KMS-11 (cell line): ENCODE data around the gene LUC7L.
"Not testable (repeated sequence)": the region's sequence is repeated elsewhere in the genome, so short reads cannot be mapped to it uniquely, and the experiment has no call there.

Experiments
- H2AFZ ChIP-seq: fragments of 200-600 bp; sonication (generic); 2 replicates; pipeline ENCODE4 v1.6.1; 2016; ENCODE audit warnings: antibody characterized with exemption, mixed run types, low read depth
- H3K27ac ChIP-seq: fragments of 200-600 bp; sonication (generic); 2 replicates; pipeline ENCODE4 v1.6.1; 2016; ENCODE audit warnings: mild to moderate bottlenecking, mixed run types
- H3K27me3 ChIP-seq: fragments of 200-600 bp; sonication (generic); 2 replicates; pipeline ENCODE4 v1.6.1; 2017; ENCODE audit warnings: mild to moderate bottlenecking, low read depth, mixed run types, moderate library complexity; ENCODE audit not compliant: insufficient read depth
- H3K36me3 ChIP-seq: fragments of 200-600 bp; sonication (generic); 2 replicates; pipeline ENCODE4 v1.6.1; 2017; ENCODE audit warnings: mild to moderate bottlenecking, mixed run types; ENCODE audit not compliant: insufficient read depth
- H3K4me1 ChIP-seq: fragments of 200-600 bp; sonication (generic); 2 replicates; pipeline ENCODE4 v1.6.1; 2016; ENCODE audit warnings: mild to moderate bottlenecking, low read depth, mixed run types; ENCODE audit not compliant: poor library complexity, severe bottlenecking
- H3K4me2 ChIP-seq: fragments of 200-600 bp; sonication (generic); 2 replicates; pipeline ENCODE4 v1.7.0; 2016; ENCODE audit warnings: mild to moderate bottlenecking, mixed run types
- H3K4me3 ChIP-seq: fragments of 200-600 bp; sonication (generic); IDR thresholded peaks from 2 replicates; pipeline ENCODE4 v1.6.1; 2017; ENCODE audit warnings: low read depth, low read length, mixed read lengths; ENCODE audit not compliant: insufficient read depth
- H3K79me2 ChIP-seq: fragments of 200-600 bp; sonication (generic); 2 replicates; pipeline ENCODE4 v1.6.1; 2016; ENCODE audit warnings: low read depth, mixed run types; ENCODE audit not compliant: insufficient read depth
- H3K9ac ChIP-seq: fragments of 200-600 bp; sonication (generic); 2 replicates; pipeline ENCODE4 v1.6.1; 2016; ENCODE audit warnings: mild to moderate bottlenecking, mixed run types
- H4K20me1 ChIP-seq: fragments of 200-600 bp; sonication (generic); 2 replicates; pipeline ENCODE4 v1.6.1; 2016; ENCODE audit warnings: mild to moderate bottlenecking, mixed run types; ENCODE audit not compliant: insufficient read depth
- CTCF ChIP-seq: fragments of 200-600 bp; sonication (generic); conservative IDR thresholded peaks from 2 replicates; pipeline ENCODE4 v1.6.1; 2017; ENCODE audit warnings: low read depth, mild to moderate bottlenecking, antibody characterized with exemption, low read length, moderate library complexity, mixed read lengths

The LUC7L gene

DNA sequence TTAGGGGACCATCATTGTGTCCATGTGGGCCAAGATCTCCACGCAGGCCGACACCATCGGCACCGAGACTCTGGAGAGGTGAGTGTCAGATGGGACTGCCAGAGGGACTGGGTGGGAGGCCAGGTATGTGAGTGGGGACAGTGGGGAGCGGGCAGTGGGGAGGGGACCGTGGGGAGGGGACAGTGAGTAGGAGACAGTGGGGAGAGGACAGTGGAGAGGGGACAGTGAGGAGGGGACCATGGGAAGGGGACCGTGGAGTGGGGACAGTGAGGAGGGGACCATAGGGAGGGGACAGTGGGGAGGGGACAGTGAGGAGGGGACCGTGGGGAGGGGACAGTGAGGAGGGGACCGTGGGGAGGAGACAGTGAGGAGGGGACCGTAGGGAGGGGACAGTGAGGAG, 66.1 kb downstream of the LUC7L start:
- not testable (repeated sequence) for H3K27ac ChIP-seq, H2AFZ ChIP-seq, H3K9ac ChIP-seq, H3K4me3 ChIP-seq, H3K4me2 ChIP-seq, H3K4me1 ChIP-seq, H3K79me2 ChIP-seq, H3K36me3 ChIP-seq, H4K20me1 ChIP-seq
- peaks cover 66% of the 10 kb centered on the region for H3K27me3 ChIP-seq

- H3K79me2 ChIP-seq, result no peaks in the 10 kb centered on the region
- peaks cover 66% of the 10 kb centered on the region for H3K27me3 ChIP-seq
- H3K36me3 ChIP-seq, result no peaks in the 10 kb centered on the region
- no peak overlapping the region for H3K9ac ChIP-seq
- H3K4me3 ChIP-seq, result no peak overlapping the region
- no peak overlapping the region for H3K27ac ChIP-seq
- no peak for TF ChIP-seq CTCF
- no peak overlapping the region for H2AFZ ChIP-seq
- no peak overlapping the region for H3K4me2 ChIP-seq
- no peaks in the 10 kb centered on the region for H4K20me1 ChIP-seq
- no peaks in the 10 kb centered on the region for H3K4me1 ChIP-seq
Measured at GRCh38 chr16:162271-162991, 66.8 kb downstream of the LUC7L start.

DNA sequence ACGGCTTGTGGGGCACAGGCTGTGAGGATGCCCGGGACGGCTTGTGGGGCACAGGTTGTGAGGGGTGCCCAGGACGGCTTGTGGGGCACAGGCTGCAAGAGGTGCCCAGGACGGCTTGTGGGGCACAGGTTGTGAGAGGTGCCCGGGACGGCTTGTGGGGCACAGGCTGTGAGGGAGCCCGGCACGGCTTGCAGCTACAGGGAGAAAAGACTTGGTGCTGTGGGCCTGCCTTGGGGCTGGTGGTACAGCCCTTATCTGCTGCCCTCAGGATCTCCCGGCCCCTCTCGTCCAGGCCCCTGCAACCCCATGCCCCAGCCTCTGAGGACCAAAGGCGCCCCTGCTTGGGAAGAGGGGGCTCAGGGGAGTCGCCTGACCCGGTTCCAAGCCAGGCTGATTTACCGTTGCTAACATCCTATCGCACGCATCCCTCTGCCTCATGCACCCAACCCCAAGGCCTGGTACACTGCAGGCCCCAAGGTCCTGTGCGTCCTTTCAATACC, 68.5 kb downstream of the LUC7L start:
- Histone ChIP-seq H3K27ac (no peak overlapping the region), H2AFZ (no peak overlapping the region), H3K27me3 (peaks cover 68% of the 10 kb centered on the region), H3K4me3 (no peak overlapping the region), H3K79me2 (no peaks in the 10 kb centered on the region), H3K4me2 (no peak overlapping the region), H4K20me1 (no peaks in the 10 kb centered on the region), H3K4me1 (no peaks in the 10 kb centered on the region), H3K36me3 (no peaks in the 10 kb centered on the region), H3K9ac (no peak overlapping the region)
- TF ChIP-seq CTCF, result no peak

DNA sequence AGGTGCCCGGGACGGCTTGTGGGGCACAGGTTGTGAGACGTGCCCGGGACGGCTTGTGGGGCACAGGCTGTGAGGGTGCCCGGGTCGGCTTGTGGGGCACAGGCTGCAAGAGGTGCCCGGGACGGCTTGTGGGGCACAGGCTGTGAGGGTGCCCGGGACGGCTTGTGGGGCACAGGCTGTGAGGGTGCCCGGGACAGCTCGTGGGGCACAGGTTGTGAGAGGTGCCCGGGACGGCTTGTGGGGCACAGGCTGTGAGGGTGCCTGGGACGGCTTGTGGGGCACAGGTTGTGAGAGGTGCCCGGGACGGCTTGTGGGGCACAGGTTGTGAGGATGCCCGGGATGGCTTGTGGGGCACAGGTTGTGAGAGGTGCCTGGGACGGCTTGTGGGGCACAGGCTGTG, 69.0 kb downstream of the LUC7L start:
- H4K20me1 ChIP-seq, H3K79me2 ChIP-seq, H3K4me3 ChIP-seq, H3K9ac ChIP-seq, H2AFZ ChIP-seq, H3K4me2 ChIP-seq, H3K27ac ChIP-seq, H3K36me3 ChIP-seq, H3K4me1 ChIP-seq: not testable (repeated sequence)
- peaks cover 68% of the 10 kb centered on the region for H3K27me3 ChIP-seq

GRCh38 chr16:159136-159849, 70.0 kb downstream of the LUC7L start:
- H3K27me3 ChIP-seq, result peaks cover 74% of the 10 kb centered on the region

More at GRCh38 chr16:159136-159849, 70.0 kb downstream of the LUC7L start:
- Histone ChIP-seq H3K9ac (no peak overlapping the region), H3K4me1 (peaks cover 8% of the 10 kb centered on the region), H2AFZ (no peak overlapping the region), H3K4me2 (no peak overlapping the region), H3K79me2 (no peaks in the 10 kb centered on the region), H3K4me3 (no peak overlapping the region), H4K20me1 (no peaks in the 10 kb centered on the region), H3K36me3 (no peaks in the 10 kb centered on the region), H3K27ac (no peak overlapping the region)
- no peak for TF ChIP-seq CTCF
